HG03342 (cell line): ENCODE results near the gene SF3B4.

Experiments used
- ATAC-seq: cut with Tn5 transposase; IDR thresholded peaks from one replicate; pipeline ENCODE4 v1.9.1; 2021; ENCODE audit warnings: mild to moderate bottlenecking, moderate library complexity; ENCODE audit not compliant: unreplicated experiment

SF3B4 gene

DNA sequence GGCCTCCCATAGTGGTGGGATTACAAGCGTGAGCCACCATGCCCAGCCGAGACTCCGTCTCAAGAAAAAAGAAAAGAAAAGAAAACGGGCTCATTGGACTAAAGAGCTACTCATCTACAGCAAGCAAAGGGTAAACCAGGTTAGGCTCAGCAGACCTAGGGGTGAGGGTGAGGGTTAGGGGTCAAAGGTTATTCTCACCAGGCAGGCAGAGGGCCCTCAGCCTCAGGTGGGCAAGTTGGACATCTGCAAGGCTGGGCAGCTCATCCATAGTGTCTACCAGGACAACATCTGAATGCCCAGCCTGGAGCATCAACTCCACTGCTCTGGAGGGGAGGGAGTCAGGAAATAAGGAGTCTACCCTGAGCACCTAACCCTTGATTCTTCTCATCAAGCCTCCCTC, 5.6 kb upstream of the SF3B4 start:
- no peak for ATAC-seq

GRCh38 chr1:149932474-149932873, 4.9 kb upstream of the SF3B4 start:
- ATAC-seq = no peak

- ATAC-seq = no peak
These were observed 3.7 kb upstream of the SF3B4 start for GRCh38 chr1:149931212-149931790.

- no peak for ATAC-seq
These were observed 2.3 kb upstream of the SF3B4 start for GRCh38 chr1:149929856-149930255.

DNA sequence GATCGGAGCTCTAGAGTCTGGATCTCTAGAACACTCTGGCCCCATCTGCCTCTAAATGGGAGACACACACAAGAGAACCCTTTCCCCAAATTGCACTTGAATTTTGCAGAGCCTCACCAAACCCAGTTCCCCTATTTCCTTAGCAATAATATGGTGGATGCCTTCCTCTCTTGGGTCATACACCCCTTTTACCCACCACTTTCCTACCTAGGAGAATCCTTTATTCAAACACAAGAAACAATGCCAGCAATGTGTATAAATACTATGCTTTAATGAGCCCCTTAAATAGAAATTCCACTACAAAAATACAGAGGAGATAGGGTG, 760 bp upstream of the SF3B4 start:
- no peak for ATAC-seq

DNA sequence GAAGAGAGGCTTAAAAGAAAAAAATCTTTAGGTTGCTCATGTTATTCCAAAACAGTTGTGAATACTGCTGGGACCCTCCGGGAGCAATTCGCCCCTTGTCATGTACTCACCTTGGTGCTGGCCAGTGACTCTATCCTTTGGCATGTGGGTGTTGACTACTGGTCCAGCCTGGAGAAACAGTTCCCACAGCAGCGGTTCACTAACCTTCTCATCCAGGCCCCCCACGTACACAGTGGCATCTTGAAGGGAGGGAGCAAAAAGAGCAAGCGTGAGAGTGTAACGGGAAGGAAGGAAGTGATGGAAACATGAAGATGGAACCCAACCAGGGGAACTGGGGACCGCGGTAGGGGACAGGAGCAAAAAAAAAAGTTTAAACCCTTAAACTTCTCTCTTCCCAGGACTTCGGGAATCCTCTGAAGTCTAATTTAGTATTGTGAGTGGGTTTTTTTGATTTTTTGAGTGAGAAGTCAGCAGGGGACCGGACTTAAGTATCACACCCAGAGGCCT, 494 bp downstream of the SF3B4 start:
- no peak for ATAC-seq

DNA sequence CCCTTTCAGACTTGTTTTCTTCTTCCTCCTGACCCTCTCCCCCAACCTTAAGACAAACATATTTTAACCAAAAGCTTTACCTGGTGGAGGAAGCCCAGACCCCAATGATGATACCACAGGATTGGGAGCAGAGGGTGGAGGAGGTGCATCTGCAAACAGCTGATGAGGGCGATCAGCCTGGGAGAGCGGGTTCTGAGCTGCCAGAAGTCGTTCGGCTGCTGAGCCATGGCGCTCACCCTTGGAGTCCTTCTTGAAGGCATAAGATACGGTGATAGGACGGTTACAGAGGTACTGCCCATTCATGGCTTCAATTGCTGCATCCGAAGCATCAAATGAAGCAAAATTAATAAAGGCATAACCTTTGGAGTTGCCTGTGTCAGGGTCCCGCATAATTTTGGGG, 1.3 kb downstream of the SF3B4 start:
- no peak for ATAC-seq

DNA sequence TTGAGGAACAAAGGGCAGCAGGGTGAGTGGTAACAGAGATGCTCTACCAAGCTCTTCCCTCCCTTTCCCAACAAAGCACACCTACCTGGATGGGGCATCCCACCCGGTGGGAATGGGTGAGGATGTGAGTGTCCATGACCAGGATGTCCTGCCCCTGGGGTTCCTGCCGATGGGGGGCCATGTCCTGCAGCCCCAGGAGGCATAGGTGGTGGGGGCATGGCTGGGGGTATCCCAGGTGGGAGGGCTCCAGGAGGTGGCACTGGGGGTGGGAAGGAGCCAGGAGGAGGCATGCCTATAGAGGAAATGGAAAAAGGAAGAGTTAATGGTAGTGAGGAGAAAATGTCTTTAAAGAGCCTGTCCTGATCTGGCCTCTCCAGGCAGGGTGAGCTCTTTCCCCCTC, 1.9 kb downstream of the SF3B4 start:
- no peak for ATAC-seq

DNA sequence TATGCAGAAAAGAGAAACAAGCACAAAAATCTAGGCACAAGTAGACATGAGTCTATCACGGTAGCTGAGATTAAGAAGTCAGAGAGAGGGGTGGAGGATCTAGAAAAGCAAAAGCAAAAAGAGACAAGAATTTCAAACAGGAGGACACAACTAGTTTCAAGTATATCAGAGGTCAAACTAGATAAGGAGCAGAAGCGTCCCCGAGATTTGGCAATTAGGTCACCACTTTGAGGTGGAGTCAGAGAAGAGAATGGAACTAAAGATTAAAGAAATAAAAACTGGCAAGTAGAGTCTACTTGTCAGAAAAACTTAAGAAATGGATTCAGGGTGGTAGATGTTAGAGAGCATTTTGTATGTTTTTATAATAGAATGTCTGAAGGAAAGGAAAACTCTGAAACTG, 2.3 kb downstream of the SF3B4 start:
- no peak for ATAC-seq

- no peak for ATAC-seq
These were observed 4.0 kb downstream of the SF3B4 start for GRCh38 chr1:149923626-149924025.

GRCh38 chr1:149917571-149918144, 9.9 kb downstream of the SF3B4 start, which contains the start of gene SV2A:
Gene SV2A, minus strand, starts transcription at chr1:149917844. Its CDS starts 4,004 bp downstream, at chr1:149913840.
- ATAC-seq = no peak

GRCh38 chr1:149916898-149917252, 10.7 kb downstream of the SF3B4 start:
- ATAC-seq = no peak

DNA sequence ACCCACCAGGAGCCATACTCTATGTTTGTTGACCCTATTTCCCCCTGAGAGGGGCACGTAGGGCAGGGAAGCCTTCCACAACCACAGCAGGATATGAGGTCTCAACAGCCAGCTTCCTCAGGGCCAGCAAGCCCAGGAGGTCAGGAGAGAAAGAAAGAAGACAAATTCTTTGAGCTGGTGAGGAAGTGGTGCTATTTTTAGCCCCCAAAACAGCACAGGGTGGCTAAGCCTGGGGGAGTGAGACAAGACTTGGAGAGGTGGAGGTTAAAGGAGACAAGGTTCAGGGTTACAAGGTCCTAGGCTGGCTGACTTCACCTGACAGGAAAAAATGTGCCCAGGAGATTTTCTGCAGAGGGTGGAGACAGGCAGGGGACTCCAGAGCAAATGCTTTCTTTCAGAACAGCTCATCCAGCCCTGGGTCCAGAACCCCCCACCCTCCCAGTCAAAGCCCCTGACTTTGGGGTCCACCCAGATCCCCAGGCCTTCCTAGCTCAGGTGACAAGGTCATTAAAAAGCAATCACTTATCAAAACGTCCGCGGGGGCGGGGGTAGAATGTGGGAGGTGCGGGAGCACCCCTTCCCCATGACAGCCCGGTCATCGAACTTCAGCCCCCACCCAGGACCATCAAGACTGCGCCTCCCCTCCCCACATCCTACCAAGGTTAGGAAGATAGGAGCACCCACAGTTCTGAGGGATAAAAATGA, 11.3 kb downstream of the SF3B4 start:
- no peak for ATAC-seq

DNA sequence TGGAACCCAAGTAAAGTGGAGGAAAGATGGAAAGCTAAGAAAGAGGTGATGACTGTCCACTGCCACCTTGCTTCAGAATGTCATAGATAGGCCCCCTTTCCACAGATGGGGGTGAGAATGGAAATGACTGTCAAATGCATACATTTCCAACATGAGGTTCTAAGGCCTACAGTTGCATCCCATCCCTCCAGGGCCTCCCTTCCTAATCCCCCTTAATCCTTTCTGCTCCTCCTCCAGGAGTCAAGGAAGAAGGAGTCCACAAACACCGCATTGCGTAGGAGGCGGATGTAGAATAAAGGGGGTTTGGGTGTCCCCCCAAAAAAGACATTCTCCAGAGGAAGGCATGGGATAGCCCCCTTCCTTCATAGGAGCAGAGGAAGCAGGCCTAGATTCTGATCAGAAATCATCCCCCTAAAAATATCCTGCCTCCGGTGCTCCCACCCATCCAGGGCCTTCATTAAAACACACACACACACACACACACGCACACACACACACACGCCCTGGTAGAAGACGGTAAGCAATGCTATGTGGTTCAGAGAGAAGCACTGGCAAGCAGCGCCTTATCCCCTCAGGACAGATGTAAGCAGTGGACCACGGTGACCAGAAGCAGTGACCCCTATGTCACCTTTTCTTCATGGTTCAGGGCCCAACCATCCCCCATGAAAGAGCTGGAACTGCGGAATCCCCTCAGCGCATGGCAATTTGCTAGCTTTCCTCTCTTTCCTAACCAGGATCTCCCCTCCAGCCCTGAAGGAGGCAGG, 12.0 kb downstream of the SF3B4 start:
- no peak for ATAC-seq

GRCh38 chr1:149914545-149914944, 13.1 kb downstream of the SF3B4 start:
- no peak for ATAC-seq

- no peak for ATAC-seq
These were observed 21.0 kb downstream of the SF3B4 start for GRCh38 chr1:149906570-149907075.

DNA sequence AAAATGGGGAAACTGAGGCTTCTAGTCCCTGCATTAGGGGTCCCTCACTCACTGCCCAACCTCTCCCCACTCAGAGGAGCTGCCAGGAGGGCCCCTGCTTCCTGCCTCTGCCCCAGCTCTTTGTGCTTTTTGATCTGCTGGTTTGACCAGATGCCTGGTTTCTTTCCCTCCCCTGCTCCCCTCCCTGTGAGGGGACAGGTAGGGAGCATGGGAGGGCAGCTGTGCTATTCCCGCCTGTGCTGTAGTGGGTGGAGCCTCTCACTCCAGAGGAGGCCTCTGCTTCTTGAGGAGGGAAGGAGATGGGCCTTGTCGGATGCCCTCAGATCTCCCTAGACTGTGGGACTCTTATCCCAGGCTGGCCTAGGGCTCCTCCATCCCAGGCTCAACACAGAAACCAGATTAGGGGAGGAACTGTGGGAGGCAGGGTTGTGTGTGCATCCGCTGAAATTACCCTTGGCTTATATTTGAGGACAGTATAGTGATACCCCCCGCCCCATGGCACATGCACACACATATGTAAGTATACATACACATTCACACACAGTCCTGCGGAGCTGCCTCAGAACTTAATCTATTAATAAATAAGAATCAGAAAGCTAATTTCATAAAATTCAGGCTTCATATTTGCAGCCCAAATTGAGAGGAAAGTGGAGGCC, 23.6 kb downstream of the SF3B4 start:
- no peak for ATAC-seq

- ATAC-seq = peak; percentile 95
These were observed 27.9 kb downstream of the SF3B4 start, which contains the start of gene BOLA1 for GRCh38 chr1:149899460-149900284. Gene BOLA1, plus strand, starts transcription at chr1:149899568. Its CDS starts 492 bp downstream, at chr1:149900060.

DNA sequence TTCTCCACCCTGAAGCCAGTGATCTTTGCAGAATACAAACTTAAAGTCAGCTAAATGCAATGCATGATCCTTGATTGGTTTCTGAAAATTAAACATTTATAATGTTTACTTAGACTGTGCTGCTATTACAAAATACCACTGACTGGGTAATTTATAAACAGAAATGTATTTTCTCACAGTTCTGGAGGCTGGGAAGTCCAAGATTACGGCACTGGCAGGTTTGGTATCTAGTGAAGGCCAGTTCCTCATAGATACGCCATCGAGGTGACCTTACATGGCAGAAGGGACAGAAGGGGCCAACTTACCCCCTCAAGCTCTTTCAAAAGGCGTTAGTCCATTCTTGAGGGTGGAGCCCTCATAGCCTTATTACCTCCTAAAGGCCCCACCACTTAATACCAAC, 31.0 kb downstream of the SF3B4 start:
- no peak for ATAC-seq

- ATAC-seq = no peak
These were observed 38.7 kb downstream of the SF3B4 start for GRCh38 chr1:149888999-149889289.
